HG03135 (cell line): ENCODE measurements around the gene YJU2.
"Not testable (repeated sequence)": the region's sequence is repeated elsewhere in the genome, so short reads cannot be mapped to it uniquely, and the experiment has no call there.

ENCODE experiments used
- ATAC-seq: cut with Tn5 transposase; IDR thresholded peaks from one replicate; pipeline ENCODE4 v1.9.1; 2021; ENCODE audit warnings: mild to moderate bottlenecking, moderate library complexity; ENCODE audit not compliant: unreplicated experiment

The YJU2 gene

GRCh38 chr19:4267101-4267900, 20.4 kb downstream of the YJU2 start:
- ATAC-seq: no peak

GRCh38 chr19:4267901-4268815, 21.3 kb downstream of the YJU2 start:
- ATAC-seq: no peak

- ATAC-seq: no peak
Measured at GRCh38 chr19:4268816-4269430, 22.0 kb downstream of the YJU2 start.

DNA sequence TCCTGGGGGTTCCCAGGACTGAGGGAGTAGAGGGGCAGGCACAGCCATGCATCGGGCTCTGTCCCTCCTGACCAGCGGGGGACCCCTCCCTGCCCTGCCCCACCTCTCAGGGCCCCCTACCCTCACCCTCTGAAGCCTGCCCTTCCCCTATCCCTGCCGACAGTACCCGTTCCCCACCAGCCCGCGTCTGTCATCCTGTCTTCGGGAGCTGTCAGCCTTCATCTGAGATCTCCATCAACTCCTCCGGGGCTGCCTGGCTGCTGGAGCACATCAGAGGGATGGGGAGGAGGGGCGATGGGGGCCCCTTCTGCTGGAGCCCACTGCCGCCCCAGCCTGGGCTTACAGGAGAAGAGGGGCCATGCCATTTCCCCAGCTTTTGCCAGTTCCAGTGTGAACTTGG, 26.0 kb downstream of the YJU2 start:
- no peak for ATAC-seq

DNA sequence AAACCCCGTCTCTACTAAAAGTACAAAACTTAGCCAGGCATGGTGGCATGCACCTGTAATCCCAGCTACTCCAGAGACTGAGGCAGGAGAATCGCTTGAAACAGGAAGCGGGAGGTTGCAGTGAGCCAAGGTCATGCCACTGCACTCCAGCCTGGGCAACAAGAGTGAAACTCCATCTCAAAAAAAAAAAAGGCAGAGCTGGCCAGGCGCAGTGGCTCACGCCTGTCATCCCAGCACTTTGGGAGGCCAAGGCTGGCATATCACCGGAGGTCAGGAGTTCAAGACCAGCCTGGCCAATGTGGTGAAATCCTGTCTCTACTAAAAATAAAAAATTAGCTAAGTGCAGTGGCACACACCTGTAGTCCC, 27.4 kb downstream of the YJU2 start:
- not testable (repeated sequence) for ATAC-seq

GRCh38 chr19:4277191-4277696, 30.4 kb downstream of the YJU2 start:
- no peak for ATAC-seq

GRCh38 chr19:4278010-4278409, 31.1 kb downstream of the YJU2 start:
- no peak for ATAC-seq

DNA sequence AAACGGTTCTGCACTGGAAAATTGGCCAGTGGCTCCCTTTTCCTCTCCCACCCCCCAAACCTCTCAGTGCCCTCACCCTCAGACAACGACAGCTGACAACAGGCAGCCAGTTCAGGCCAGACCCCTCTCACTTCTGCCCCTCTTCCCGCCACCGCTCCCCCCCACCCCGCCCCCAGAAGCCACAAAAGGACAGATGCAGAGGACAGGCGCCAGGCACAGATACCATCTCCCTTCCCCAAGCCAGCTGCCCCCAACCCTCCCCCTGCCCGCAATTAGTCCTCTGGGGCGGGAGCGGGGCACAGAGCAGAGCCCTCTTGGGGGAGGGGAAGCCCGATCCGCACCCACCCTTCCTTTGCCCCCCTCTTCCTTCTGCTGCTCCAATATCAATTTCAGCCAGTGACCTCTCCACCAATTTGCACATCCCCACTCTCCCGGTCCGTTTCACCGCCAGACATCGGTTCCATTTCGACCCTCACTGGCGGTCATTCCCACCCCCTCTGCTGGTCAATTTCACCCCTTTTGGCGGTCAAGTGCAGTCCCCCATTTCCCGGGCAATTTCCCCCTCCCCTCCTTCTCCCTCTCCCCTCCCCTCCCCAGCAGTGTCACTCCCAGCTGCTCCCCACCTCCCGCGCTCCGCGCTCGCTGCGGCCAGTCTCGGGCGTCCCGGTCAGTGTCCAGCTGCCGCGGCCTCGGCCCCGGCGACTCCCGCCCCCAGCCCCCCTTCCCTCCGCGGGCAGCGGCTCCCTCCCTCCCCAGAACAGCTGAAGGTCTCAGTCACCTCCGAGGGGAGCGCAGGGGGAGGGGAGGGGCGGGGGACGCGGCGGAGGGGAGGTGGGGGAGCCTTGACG, 31.8 kb downstream of the YJU2 start, which contains the start of gene SHD:
Gene SHD, plus strand, starts transcription at position 848 of the 848 bp plus-strand sequence. CDS start 798 bp downstream, outside the sequence.
- ATAC-seq: no peak

- no peak for ATAC-seq
Measured at GRCh38 chr19:4279267-4279529, 32.3 kb downstream of the YJU2 start.

DNA sequence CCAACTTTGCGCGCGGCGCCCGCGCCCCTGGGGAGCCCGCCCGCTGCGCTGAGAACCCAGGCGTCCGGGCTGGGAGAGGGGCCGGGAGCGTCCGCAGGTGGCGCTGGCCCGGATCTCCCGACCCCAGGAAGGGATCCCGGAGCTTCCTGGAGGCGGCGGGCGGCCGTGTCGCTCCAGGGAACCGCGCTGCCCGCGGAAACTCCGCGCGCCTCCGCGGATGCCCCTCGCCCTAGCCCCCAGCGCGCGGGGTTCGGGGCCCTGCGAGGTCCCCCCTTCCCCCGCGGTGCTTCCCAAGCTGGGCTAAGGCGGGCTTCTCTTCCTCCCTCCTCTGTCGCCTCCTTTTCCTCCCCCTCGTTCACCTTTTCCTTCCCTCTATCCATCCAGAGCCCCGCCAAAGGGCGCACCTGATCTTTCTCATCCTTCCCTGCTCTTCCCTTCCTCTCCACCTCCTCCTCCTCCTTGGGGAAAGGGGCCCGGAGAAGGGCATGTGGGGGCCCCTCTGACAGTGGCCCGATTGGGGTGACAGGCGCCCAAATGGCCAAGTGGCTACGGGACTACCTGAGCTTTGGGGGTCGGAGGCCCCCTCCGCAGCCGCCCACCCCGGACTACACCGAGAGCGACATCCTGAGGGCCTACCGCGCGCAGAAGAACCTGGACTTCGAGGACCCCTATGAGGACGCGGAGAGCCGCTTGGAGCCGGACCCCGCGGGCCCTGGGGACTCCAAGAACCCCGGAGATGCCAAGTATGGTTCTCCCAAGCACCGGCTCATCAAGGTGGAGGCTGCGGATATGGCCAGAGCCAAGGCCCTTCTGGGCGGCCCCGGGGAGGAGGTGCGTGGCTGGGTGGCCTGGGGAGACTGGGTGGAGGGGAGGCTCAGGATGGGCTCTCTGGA, 32.9 kb downstream of the YJU2 start:
- no peak for ATAC-seq

DNA sequence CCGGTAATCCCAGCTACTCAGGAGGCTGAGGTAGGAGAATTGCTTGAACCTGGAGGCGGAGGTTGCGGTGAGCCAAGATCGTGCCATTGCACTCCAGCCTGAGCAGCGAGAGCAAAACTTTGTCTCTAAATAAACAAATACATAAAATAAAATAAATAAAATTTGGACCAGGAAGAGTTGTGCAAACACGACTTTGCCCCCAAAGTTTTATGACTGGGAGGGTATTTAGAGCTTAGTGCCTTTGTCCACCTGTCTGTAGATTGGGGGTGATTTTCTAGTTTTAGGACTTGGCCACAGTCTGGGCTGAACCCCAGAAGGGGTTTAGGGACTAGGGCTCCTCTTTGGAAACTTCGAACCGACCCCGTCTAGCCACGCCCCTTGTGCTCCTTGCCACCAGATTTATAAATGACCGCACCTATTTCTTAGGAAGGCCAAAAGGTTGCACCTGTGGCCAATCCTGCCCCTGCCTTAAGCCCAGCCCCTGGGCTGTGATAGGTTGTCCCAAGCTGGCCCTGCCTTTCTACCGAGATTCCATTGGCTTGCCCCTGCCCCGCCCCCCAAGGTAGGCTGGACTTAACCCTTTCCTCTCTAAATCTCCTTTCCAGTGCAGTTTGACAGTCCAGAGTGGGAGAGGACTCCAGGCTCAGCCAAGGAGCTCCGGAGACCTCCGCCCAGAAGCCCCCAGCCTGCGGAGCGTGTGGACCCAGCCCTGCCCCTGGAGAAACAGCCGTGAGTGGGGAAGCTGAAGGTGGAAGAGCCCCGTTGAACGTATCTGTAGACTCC, 37.5 kb downstream of the YJU2 start:
- no peak for ATAC-seq

GRCh38 chr19:4284974-4285373, 38.1 kb downstream of the YJU2 start:
- no peak for ATAC-seq

DNA sequence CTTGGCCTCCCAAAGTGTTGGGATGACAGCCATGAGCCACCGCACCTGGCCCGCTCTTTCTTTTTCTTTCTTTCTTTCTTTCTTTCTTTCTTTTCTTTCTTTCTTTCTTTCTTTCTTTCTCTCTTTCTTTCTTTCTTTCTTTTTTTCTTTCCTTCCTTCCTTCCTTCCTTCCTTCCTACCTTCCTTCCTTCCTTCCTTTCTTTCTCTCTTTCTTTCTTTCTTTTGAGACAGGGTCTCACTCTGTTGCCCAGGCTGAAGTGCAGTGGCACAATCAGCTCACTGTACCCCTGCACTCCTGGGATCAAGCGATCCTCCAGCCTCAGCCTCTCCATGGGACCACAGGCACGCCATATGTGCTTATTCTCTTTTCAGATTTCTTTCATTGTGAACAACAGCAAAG, 39.3 kb downstream of the YJU2 start:
- not testable (repeated sequence) for ATAC-seq

- ATAC-seq: no peak
Measured at GRCh38 chr19:4288091-4288777, 41.4 kb downstream of the YJU2 start.

DNA sequence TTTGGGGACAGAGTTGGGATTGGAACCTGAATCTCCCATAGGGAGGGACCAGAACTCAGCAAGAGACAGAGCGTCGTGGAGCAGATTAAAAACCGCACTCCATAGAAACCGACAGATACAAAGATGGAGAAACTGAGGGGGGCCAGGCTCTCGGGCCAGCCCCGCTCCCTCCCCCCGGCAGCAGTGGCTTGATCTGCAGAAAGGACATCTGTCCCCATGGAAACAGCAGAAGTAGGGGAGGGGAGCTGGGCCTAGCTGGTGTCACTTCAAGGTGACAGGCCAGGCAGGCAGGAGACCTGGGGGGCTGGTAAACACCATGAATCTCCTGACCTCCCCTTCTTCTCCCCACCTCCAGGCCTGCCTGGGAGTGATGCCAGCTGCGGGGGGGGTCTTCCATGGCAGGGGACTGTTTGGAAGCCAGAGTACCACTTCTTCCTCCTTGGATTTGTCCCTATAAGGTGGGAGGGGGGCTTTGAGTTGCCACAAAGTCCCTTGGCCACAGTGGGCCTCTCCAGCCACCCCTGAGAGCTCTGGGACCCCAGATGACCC, 44.4 kb downstream of the YJU2 start:
- no peak for ATAC-seq

DNA sequence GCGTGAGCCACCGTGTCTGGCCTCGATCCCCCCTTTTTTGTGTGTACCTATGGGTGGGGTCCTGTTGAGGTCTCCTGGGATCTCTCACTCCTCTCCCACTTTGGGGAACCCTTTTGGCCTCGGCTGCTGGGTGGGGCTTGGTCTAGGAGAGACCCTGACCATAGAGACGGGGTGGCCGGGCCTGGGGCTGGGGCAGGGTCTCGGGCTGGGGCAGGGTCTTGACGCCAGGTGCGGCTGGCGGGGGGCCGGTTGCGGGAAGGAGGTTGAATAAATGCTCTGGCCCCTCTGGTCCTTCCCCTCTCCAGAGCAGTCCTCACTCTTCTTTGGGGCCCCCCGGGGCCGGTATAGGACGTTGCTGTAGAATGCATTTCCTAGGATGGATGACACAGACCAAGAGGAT, 45.6 kb downstream of the YJU2 start:
- ATAC-seq: no peak

- no peak for ATAC-seq
Measured at GRCh38 chr19:4294389-4294788, 47.5 kb downstream of the YJU2 start.
